CD1c-positive myeloid dendritic cell (primary cell): ENCODE data around the gene HACE1.
"Not testable (repeated sequence)": the region's sequence is repeated elsewhere in the genome, so short reads cannot be mapped to it uniquely, and the experiment has no call there.

Experiments used
- DNase-seq: peaks from one replicate; pipeline ENCODE4 v3.0.0-alpha.2; 2016; ENCODE audit errors: extremely low spot score

HACE1 gene

GRCh38 chr6:104829183-104829958 lies 30.3 kb downstream of the HACE1 start:
- no peak for DNase-seq

- no peak for DNase-seq
These were observed 31.2 kb downstream of the HACE1 start for GRCh38 chr6:104828478-104828877.

- DNase-seq: not testable (repeated sequence)
These were observed 38.9 kb downstream of the HACE1 start for GRCh38 chr6:104820820-104821219.

GRCh38 chr6:104816125-104816524 lies 43.6 kb downstream of the HACE1 start:
- DNase-seq: no peak

- DNase-seq: no peak
These were observed 45.0 kb downstream of the HACE1 start for GRCh38 chr6:104814743-104815142.

GRCh38 chr6:104813552-104813951 lies 46.2 kb downstream of the HACE1 start:
- no peak for DNase-seq

GRCh38 chr6:104809116-104809515 lies 50.6 kb downstream of the HACE1 start:
- DNase-seq: no peak

- not testable (repeated sequence) for DNase-seq
These were observed 54.4 kb downstream of the HACE1 start for GRCh38 chr6:104805335-104805734.

GRCh38 chr6:104799134-104799657 lies 60.5 kb downstream of the HACE1 start:
- no peak for DNase-seq

- no peak for DNase-seq
These were observed 63.5 kb downstream of the HACE1 start for GRCh38 chr6:104796031-104796785.

GRCh38 chr6:104795363-104795762 lies 64.4 kb downstream of the HACE1 start:
- DNase-seq: no peak

GRCh38 chr6:104789770-104790190 lies 69.9 kb downstream of the HACE1 start:
- peak; percentile 8 for DNase-seq

- no peak for DNase-seq
These were observed 71.3 kb downstream of the HACE1 start for GRCh38 chr6:104788400-104788799.

GRCh38 chr6:104787305-104787704 lies 72.4 kb downstream of the HACE1 start:
- no peak for DNase-seq

GRCh38 chr6:104784884-104785283 lies 74.8 kb downstream of the HACE1 start:
- DNase-seq: no peak

GRCh38 chr6:104771258-104771832 lies 88.4 kb downstream of the HACE1 start:
- DNase-seq: peak; percentile 55

- no peak for DNase-seq
These were observed 90.8 kb downstream of the HACE1 start for GRCh38 chr6:104768906-104769305.

GRCh38 chr6:104766595-104766994 lies 93.1 kb downstream of the HACE1 start:
- no peak for DNase-seq

- DNase-seq: no peak
These were observed 104.8 kb downstream of the HACE1 start for GRCh38 chr6:104754788-104755409.

- no peak for DNase-seq
These were observed 106.5 kb downstream of the HACE1 start for GRCh38 chr6:104753251-104753650.

- DNase-seq: no peak
These were observed 109.3 kb downstream of the HACE1 start for GRCh38 chr6:104750449-104750848.

- not testable (repeated sequence) for DNase-seq
These were observed 120.6 kb downstream of the HACE1 start for GRCh38 chr6:104739124-104739523.
